ENCODE measurements around the gene HRH3. TPM values are rescaled to one million over a fixed set of nuclear protein-coding genes. Genes with fewer than 3 reads are reported as not detected.

HRH3 gene
- polyA plus RNA-seq, 3 donors: not detected

GRCh38 chr20:62168061-62168460, 52.0 kb downstream of the HRH3 start:
- Mint-ChIP-seq H3K27me3 (ENCODE audit: low read depth in 3 of 3) (peaks cover 0 to under 1% (median 0%) of the 10 kb centered on the region in 3 donors), H3K36me3 (peaks cover 55 to 86% of the 10 kb centered on the region in 2 donors), H3K27ac (peak overlapping the region in 1 of 7 donors; percentile 45), H3K9me3 (no peaks in the 10 kb centered on the region), H3K4me1 (no peaks in the 10 kb centered on the region), H3K4me3 (no peak overlapping the region)
- no peaks in the 10 kb centered on the region for H3K9me3 ChIP-seq (replicated peaks in 1 of 2; ENCODE audit: control insufficient read depth in 1 of 2, insufficient read depth in 1 of 2, low read length in 2 of 2)
- no peaks in the 10 kb centered on the region for H3K4me1 ChIP-seq (ENCODE audit: control insufficient read depth in 1 of 2, insufficient read depth in 2 of 2, low read length in 2 of 2)
- no peak for DNase-seq
- H3K27me3 ChIP-seq (ENCODE audit: control insufficient read depth in 2 of 2, insufficient read depth in 2 of 2, low read length in 2 of 2): no peaks in the 10 kb centered on the region
- H4K20me1 ChIP-seq (ENCODE audit: insufficient read depth, low read length): no peaks in the 10 kb centered on the region
- no peak overlapping the region for H2AFZ ChIP-seq (ENCODE audit: insufficient read depth, low read depth, low read length, poor library complexity, severe bottlenecking)
- no peak for TF ChIP-seq CTCF (IDR thresholded peaks at IDR 0.05)
- no peaks in the 10 kb centered on the region for H3K79me2 ChIP-seq (ENCODE audit: insufficient read depth, low read length)
- no peak overlapping the region for H3K4me2 ChIP-seq (replicated peaks; ENCODE audit: extremely low read depth, low read length, poor library complexity, severe bottlenecking)
- no peak overlapping the region for H3K27ac ChIP-seq (ENCODE audit: low read depth in 1 of 2, low read length in 2 of 2)
- no peak overlapping the region for H3K4me3 ChIP-seq (replicated peaks in 1 of 3; ENCODE audit: low read depth in 2 of 3, low read length in 3 of 3)
- intact Hi-C loops (cut with micrococcal nuclease): no loop called here
- no peak overlapping the region for H3K9ac ChIP-seq (ENCODE audit: insufficient read depth, low read length, poor library complexity, severe bottlenecking)
- 100% methylated on average over 1 of the region's 4 CpGs for WGBS (ENCODE audit: insufficient coverage)
- peaks cover 35 to 68% of the 10 kb centered on the region in 2 donors for H3K36me3 ChIP-seq (replicated peaks in 1 of 2; ENCODE audit: control insufficient read depth in 1 of 2, insufficient read depth in 2 of 2, low read length in 2 of 2)

GRCh38 chr20:62167474-62167873, 52.6 kb downstream of the HRH3 start:
- Histone ChIP-seq H3K27me3 (ENCODE audit: control insufficient read depth in 2 of 2, insufficient read depth in 2 of 2, low read length in 2 of 2) (no peaks in the 10 kb centered on the region), H3K4me2 (replicated peaks; ENCODE audit: extremely low read depth, low read length, poor library complexity, severe bottlenecking) (no peak overlapping the region), H3K36me3 (replicated peaks in 1 of 2; ENCODE audit: control insufficient read depth in 1 of 2, insufficient read depth in 2 of 2, low read length in 2 of 2) (peaks cover 38 to 68% of the 10 kb centered on the region in 2 donors), H4K20me1 (ENCODE audit: insufficient read depth, low read length) (no peaks in the 10 kb centered on the region), H3K4me3 (replicated peaks in 1 of 3; ENCODE audit: low read depth in 2 of 3, low read length in 3 of 3) (no peak overlapping the region), H3K27ac (ENCODE audit: low read depth in 1 of 2, low read length in 2 of 2) (no peak overlapping the region), H3K79me2 (ENCODE audit: insufficient read depth, low read length) (no peaks in the 10 kb centered on the region), H3K4me1 (ENCODE audit: control insufficient read depth in 1 of 2, insufficient read depth in 2 of 2, low read length in 2 of 2) (no peaks in the 10 kb centered on the region), H3K9ac (ENCODE audit: insufficient read depth, low read length, poor library complexity, severe bottlenecking) (no peak overlapping the region), H2AFZ (ENCODE audit: insufficient read depth, low read depth, low read length, poor library complexity, severe bottlenecking) (no peak overlapping the region), H3K9me3 (replicated peaks in 1 of 2; ENCODE audit: control insufficient read depth in 1 of 2, insufficient read depth in 1 of 2, low read length in 2 of 2) (no peaks in the 10 kb centered on the region)
- H3K36me3 Mint-ChIP-seq: peaks cover 53 to 88% of the 10 kb centered on the region in 2 donors
- no peak overlapping the region for H3K27ac Mint-ChIP-seq
- no peak for TF ChIP-seq CTCF (IDR thresholded peaks at IDR 0.05)
- no peaks in the 10 kb centered on the region for H3K9me3 Mint-ChIP-seq
- WGBS (ENCODE audit: insufficient coverage): 99% methylated on average over 5 of the region's 6 CpGs
- intact Hi-C loops (cut with micrococcal nuclease): no loop called here
- no peaks in the 10 kb centered on the region for H3K4me1 Mint-ChIP-seq
- H3K4me3 Mint-ChIP-seq: no peak overlapping the region
- peaks cover 0 to 2% (median 0%) of the 10 kb centered on the region in 3 donors for H3K27me3 Mint-ChIP-seq (ENCODE audit: low read depth in 3 of 3)
- DNase-seq: no peak

Measured in CD14-positive monocyte (primary cell).